NCI-H82 treated with DMSO at 0.1 percent for 48 hours (cell line): ENCODE measurements around the gene FRMD8.
"Not testable (repeated sequence)": the region's sequence is repeated elsewhere in the genome, so short reads cannot be mapped to it uniquely, and the experiment has no call there.

Experiments
- DNase-seq: peaks from one replicate; lab custom pipeline; 2025; ENCODE audit not compliant: unreplicated experiment; lab: John Stamatoyannopoulos, UW

FRMD8 gene

GRCh38 chr11:65434667-65435410 is 48.4 kb downstream of the FRMD8 start:
- no peak for DNase-seq

- DNase-seq = no peak
These were observed 49.0 kb downstream of the FRMD8 start for GRCh38 chr11:65435411-65435931.

GRCh38 chr11:65435981-65436411 is 49.6 kb downstream of the FRMD8 start:
- DNase-seq = no peak

GRCh38 chr11:65436412-65437032 is 50.1 kb downstream of the FRMD8 start:
- no peak for DNase-seq

- no peak for DNase-seq
These were observed 51.2 kb downstream of the FRMD8 start for GRCh38 chr11:65437436-65438227.

- no peak for DNase-seq
These were observed 52.1 kb downstream of the FRMD8 start for GRCh38 chr11:65438257-65439151.

- DNase-seq = no peak
These were observed 53.1 kb downstream of the FRMD8 start for GRCh38 chr11:65439331-65440181.

GRCh38 chr11:65440831-65441499 is 54.5 kb downstream of the FRMD8 start:
- no peak for DNase-seq

GRCh38 chr11:65442842-65443331 is 56.5 kb downstream of the FRMD8 start:
- DNase-seq = no peak

- DNase-seq = no peak
These were observed 58.0 kb downstream of the FRMD8 start for GRCh38 chr11:65444314-65445051.

GRCh38 chr11:65445101-65445603 is 58.7 kb downstream of the FRMD8 start:
- no peak for DNase-seq

- no peak for DNase-seq
These were observed 59.4 kb downstream of the FRMD8 start for GRCh38 chr11:65445604-65446445.

GRCh38 chr11:65446446-65447277 is 60.2 kb downstream of the FRMD8 start:
- no peak for DNase-seq

- DNase-seq = no peak
These were observed 61.6 kb downstream of the FRMD8 start for GRCh38 chr11:65448074-65448417.

- DNase-seq = no peak
These were observed 62.1 kb downstream of the FRMD8 start for GRCh38 chr11:65448418-65449105.

- not testable (repeated sequence) for DNase-seq
These were observed 64.9 kb downstream of the FRMD8 start for GRCh38 chr11:65451301-65451700.
